GM23338 (cell line): ENCODE results near the gene WDR45B. TPM values are rescaled to one million over a fixed set of nuclear protein-coding genes. Genes with fewer than 3 reads are reported as not detected.
"Not testable (repeated sequence)": the region's sequence is repeated elsewhere in the genome, so short reads cannot be mapped to it uniquely, and the experiment has no call there.

Source experiments
- ATAC-seq: fragments of 200-7000 bp; cut with Tn5 transposase; 3 replicates; pipeline ENCODE4 v1.9.1; 2020
- DNase-seq: peaks from one replicate; pipeline ENCODE4 v3.0.0-alpha.2; 2015; ENCODE audit warnings: low spot score
- H2AFZ ChIP-seq: fragments of 200-600 bp; sonication (generic); 2 replicates; pipeline ENCODE4 v1.8.0; 2016; ENCODE audit warnings: antibody characterized with exemption, mild to moderate bottlenecking, moderate library complexity
- H3F3A ChIP-seq: fragments of 200-600 bp; sonication (generic); replicated peaks from 2 replicates; pipeline ENCODE4 v1.8.0; 2017; ENCODE audit warnings: antibody characterized with exemption, mixed run types, low read depth
- H3K27ac ChIP-seq: fragments of 200-600 bp; sonication (generic); 2 replicates; pipeline ENCODE4 v1.6.1; 2016; ENCODE audit warnings: low read depth
- H3K27me3 ChIP-seq: fragments of 200-600 bp; sonication (generic); 2 replicates; pipeline ENCODE4 v1.8.0; 2016; ENCODE audit warnings: mild to moderate bottlenecking, mixed run types, moderate library complexity; ENCODE audit not compliant: insufficient read depth
- H3K36me3 ChIP-seq: fragments of 200-600 bp; sonication (generic); 2 replicates; pipeline ENCODE4 v1.8.0; 2016; ENCODE audit warnings: mild to moderate bottlenecking; ENCODE audit not compliant: insufficient read depth
- H3K4me1 ChIP-seq: fragments of 200-600 bp; sonication (generic); 2 replicates; pipeline ENCODE4 v1.8.0; 2016; ENCODE audit warnings: mild to moderate bottlenecking, moderate library complexity; ENCODE audit not compliant: insufficient read depth
- H3K4me2 ChIP-seq: fragments of 200-600 bp; sonication (generic); 2 replicates; pipeline ENCODE4 v1.7.1; 2017; ENCODE audit warnings: mixed run types
- H3K4me3 ChIP-seq: fragments of 200-600 bp; sonication (generic); 2 replicates; pipeline ENCODE4 v1.6.1; 2016; ENCODE audit warnings: mixed run types
- H3K79me2 ChIP-seq: fragments of 200-600 bp; sonication (generic); replicated peaks from 2 replicates; pipeline ENCODE4 v1.8.0; 2017; ENCODE audit warnings: mild to moderate bottlenecking; ENCODE audit not compliant: insufficient read depth
- H3K9me2 ChIP-seq: fragments of 200-600 bp; sonication (generic); 2 replicates; pipeline ENCODE4 v1.8.0; 2017; ENCODE audit not compliant: insufficient read depth
- H4K20me1 ChIP-seq: fragments of 200-600 bp; sonication (generic); replicated peaks from 2 replicates; pipeline ENCODE4 v1.8.0; 2017; ENCODE audit warnings: mild to moderate bottlenecking; ENCODE audit not compliant: insufficient read depth
- H3K27ac Mint-ChIP-seq: 2 replicates; pipeline ENCODE4 v1.8.0; 2020; ENCODE audit warnings: inconsistent platforms, mild to moderate bottlenecking, moderate library complexity, mixed read lengths
- H3K27me3 Mint-ChIP-seq: 3 replicates; pipeline ENCODE4 v1.8.0; 2022; ENCODE audit warnings: low read depth, mild to moderate bottlenecking, moderate library complexity, mixed read lengths, inconsistent platforms; ENCODE audit not compliant: insufficient read depth, poor library complexity
- H3K36me3 Mint-ChIP-seq: 3 replicates; pipeline ENCODE4 v1.8.0; 2021; ENCODE audit warnings: low read depth, mild to moderate bottlenecking, inconsistent platforms, moderate library complexity, mixed read lengths
- H3K4me1 Mint-ChIP-seq: 3 replicates; pipeline ENCODE4 v1.8.0; 2020; ENCODE audit warnings: mild to moderate bottlenecking, inconsistent platforms, mixed read lengths
- H3K4me3 Mint-ChIP-seq: 3 replicates; pipeline ENCODE4 v1.8.0; 2021; ENCODE audit warnings: moderate library complexity, mild to moderate bottlenecking, inconsistent platforms, mixed read lengths
- H3K9me3 Mint-ChIP-seq: 3 replicates; pipeline ENCODE4 v1.8.0; 2020; ENCODE audit warnings: moderate library complexity, mild to moderate bottlenecking, inconsistent platforms, mixed read lengths
- CREB1 ChIP-seq: fragments of 250-450 bp; sonication (Bioruptor Pico); IDR thresholded peaks from 2 replicates; pipeline ENCODE4 v1.5.0; 2020; ENCODE audit warnings: low read depth, mild to moderate bottlenecking, moderate library complexity
- CTCF ChIP-seq, 2 experiments: fragments of 200-600 bp in 1 of 2; sonication (generic) in 1 of 2; conservative IDR thresholded peaks; 2 replicates each; pipeline versions ENCODE4 v1.5.1 to v1.6.1; 2016 to 2017; ENCODE audit warnings: antibody characterized with exemption in 2 of 2, low read depth in 2 of 2, mild to moderate bottlenecking in 2 of 2, moderate library complexity in 1 of 2
- ETS1 ChIP-seq: IDR thresholded peaks from 2 replicates; pipeline ENCODE4 v1.6.1; 2016; ENCODE audit warnings: antibody characterized with exemption
- EZH2 ChIP-seq: fragments of 200-600 bp; sonication (generic); IDR thresholded peaks from one replicate; pipeline ENCODE4 v1.8.0; 2017; ENCODE audit warnings: antibody characterized with exemption, mild to moderate bottlenecking, low read depth; ENCODE audit not compliant: unreplicated experiment
- EZH2phosphoT487 ChIP-seq: fragments of 200-600 bp; sonication (generic); IDR thresholded peaks from one replicate; pipeline ENCODE4 v1.8.1; 2018; ENCODE audit warnings: antibody characterized with exemption; ENCODE audit not compliant: unreplicated experiment
- JUNB ChIP-seq: IDR thresholded peaks from one replicate; pipeline ENCODE4 v1.6.1; 2016; ENCODE audit warnings: antibody characterized with exemption; ENCODE audit not compliant: unreplicated experiment
- NANOG ChIP-seq: IDR thresholded peaks from 2 replicates; pipeline ENCODE4 v1.6.1; 2016; ENCODE audit warnings: antibody characterized with exemption, borderline replicate concordance
- POLR2AphosphoS5 ChIP-seq: IDR thresholded peaks from 2 replicates; pipeline ENCODE4 v1.6.1; 2016; ENCODE audit warnings: antibody characterized with exemption, low read depth
- REST ChIP-seq: IDR thresholded peaks from one replicate; pipeline ENCODE4 v1.6.1; 2018; ENCODE audit warnings: antibody characterized with exemption; ENCODE audit not compliant: unreplicated experiment
- ZNF114 ChIP-seq: fragments of 250-450 bp; sonication (Bioruptor Pico); IDR thresholded peaks from 2 replicates; pipeline ENCODE4 v1.5.0; 2020; ENCODE audit warnings: mild to moderate bottlenecking, moderate library complexity
- polyA plus RNA-seq: library from polyadenylated mRNA; unstranded; fragments of >200 nt; fragmentation: Nextera tagmentation; extraction: Ambion mirVana; gene quantifications from 2 replicates; pipeline ENCODE4 v1.2.1, GENCODE V29; 2016
- total RNA-seq: library from RNA; depleted of rRNA; stranded (reverse); fragments of >200 nt; shearing (Covaris generic); gene quantifications from 2 replicates; pipeline ENCODE4 v1.2.3, GENCODE V29; 2014

WDR45B gene
- total and polyA plus RNA-seq, 2 experiments from 2014 or later, result 69.4 to 96.4 TPM

- not testable (repeated sequence) for H3F3A ChIP-seq, DNase-seq, H3K4me3 ChIP-seq, H2AFZ ChIP-seq, H3K9me2 ChIP-seq, H3K4me1 ChIP-seq, H3K4me3 Mint-ChIP-seq, H3K4me2 ChIP-seq, ATAC-seq, H3K4me1 Mint-ChIP-seq, H3K27ac ChIP-seq, H3K27ac Mint-ChIP-seq, H3K9me3 Mint-ChIP-seq, H3K27me3 Mint-ChIP-seq, H3K27me3 ChIP-seq
- Histone ChIP-seq H3K36me3 (peaks cover 27% of the 10 kb centered on the region), H3K79me2 (peaks cover 34% of the 10 kb centered on the region), H4K20me1 (peaks cover 38% of the 10 kb centered on the region)
- H3K36me3 Mint-ChIP-seq, result peaks cover 59% of the 10 kb centered on the region
These were observed 68.3 kb downstream of the WDR45B start for GRCh38 chr17:82579969-82580368.

- no peaks in the 10 kb centered on the region for H3K9me3 Mint-ChIP-seq
- Histone ChIP-seq H3F3A (0 out of 2 replicates have a peak, but pooled peaks cover 3% of the 10 kb centered on the region), H2AFZ (no peak overlapping the region), H3K36me3 (peaks cover 31% of the 10 kb centered on the region), H3K4me3 (no peak overlapping the region), H3K27ac (no peak overlapping the region), H3K9me2 (no peaks in the 10 kb centered on the region), H3K27me3 (no peaks in the 10 kb centered on the region), H4K20me1 (peaks cover 47% of the 10 kb centered on the region), H3K79me2 (peaks cover 48% of the 10 kb centered on the region), H3K4me2 (no peak overlapping the region), H3K4me1 (no peaks in the 10 kb centered on the region)
- H3K4me1 Mint-ChIP-seq, result no peaks in the 10 kb centered on the region
- DNase-seq (no peak), ATAC-seq (no peak)
- no peak overlapping the region for H3K4me3 Mint-ChIP-seq
- peaks cover 54% of the 10 kb centered on the region for H3K36me3 Mint-ChIP-seq
- H3K27me3 Mint-ChIP-seq, result peaks cover 2% of the 10 kb centered on the region
- no peak overlapping the region for H3K27ac Mint-ChIP-seq
- TF ChIP-seq ETS1 (no peak), NANOG (no peak), CTCF (conservative IDR thresholded peaks at IDR 0.05; ENCODE audit: low read depth in 2 of 2) (no peak), JUNB (no peak), POLR2AphosphoS5 (no peak), REST (no peak), CREB1 (no peak), EZH2 (no peak), ZNF114 (no peak), EZH2phosphoT487 (no peak)
These were observed 70.9 kb downstream of the WDR45B start for GRCh38 chr17:82577300-82577699.
